Measurements from ENCODE around the gene TYRP1. TPM values are rescaled to one million over a fixed set of nuclear protein-coding genes. Genes with fewer than 3 reads are reported as not detected.

Gene TYRP1
- total RNA-seq, 1 experiment from 2014 or later: 0.15 TPM

GRCh38 chr9:12712532-12712931, 19.3 kb downstream of the TYRP1 start:
- H4K20me1 ChIP-seq (ENCODE audit: insufficient read depth, low read depth, low read length): no peaks in the 10 kb centered on the region
- H3K9ac ChIP-seq (ENCODE audit: low read length): no peak overlapping the region
- DNase-seq: no peak
- H3K4me3 ChIP-seq (ENCODE audit: low read length): no peak overlapping the region
- no peak overlapping the region for H3K4me2 ChIP-seq (ENCODE audit: low read depth, low read length, poor library complexity, severe bottlenecking)
- no peaks in the 10 kb centered on the region for H3K27me3 ChIP-seq (ENCODE audit: low read length)
- H3K79me2 ChIP-seq (ENCODE audit: low read length): no peaks in the 10 kb centered on the region
- H3K27ac ChIP-seq (ENCODE audit: low read length): no peak overlapping the region
- H2AFZ ChIP-seq (ENCODE audit: low read length): no peak overlapping the region
- H3K36me3 ChIP-seq (ENCODE audit: insufficient read depth, low read length): no peaks in the 10 kb centered on the region
- no peaks in the 10 kb centered on the region; the same call in 1 of the 2 replicates for H3K9me3 ChIP-seq (ENCODE audit: low read length)
- 0 out of 2 replicates have a peak, but pooled peaks cover 3% of the 10 kb centered on the region for H3K9me2 ChIP-seq (replicated peaks; ENCODE audit: insufficient read depth, low read length)
- H3K4me1 ChIP-seq (ENCODE audit: low read length): no peaks in the 10 kb centered on the region

GRCh38 chr9:12715268-12715667, 22.1 kb downstream of the TYRP1 start:
- no peaks in the 10 kb centered on the region for H3K4me1 ChIP-seq (ENCODE audit: low read length)
- H3K4me3 ChIP-seq (ENCODE audit: low read length): no peak overlapping the region
- H3K27ac ChIP-seq (ENCODE audit: low read length): no peak overlapping the region
- H3K36me3 ChIP-seq (ENCODE audit: insufficient read depth, low read length): no peaks in the 10 kb centered on the region
- H3K9ac ChIP-seq (ENCODE audit: low read length): no peak overlapping the region
- no peaks in the 10 kb centered on the region for H3K9me2 ChIP-seq (replicated peaks; ENCODE audit: insufficient read depth, low read length)
- H4K20me1 ChIP-seq (ENCODE audit: insufficient read depth, low read depth, low read length): no peaks in the 10 kb centered on the region
- DNase-seq: no peak
- no peak overlapping the region for H3K4me2 ChIP-seq (ENCODE audit: low read depth, low read length, poor library complexity, severe bottlenecking)
- H3K9me3 ChIP-seq (ENCODE audit: low read length): no peaks in the 10 kb centered on the region
- H2AFZ ChIP-seq (ENCODE audit: low read length): no peak overlapping the region
- no peaks in the 10 kb centered on the region for H3K79me2 ChIP-seq (ENCODE audit: low read length)
- no peaks in the 10 kb centered on the region for H3K27me3 ChIP-seq (ENCODE audit: low read length)

- no peaks in the 10 kb centered on the region for H4K20me1 ChIP-seq (ENCODE audit: insufficient read depth, low read depth, low read length)
- no peaks in the 10 kb centered on the region for H3K4me1 ChIP-seq (ENCODE audit: low read length)
- no peaks in the 10 kb centered on the region for H3K36me3 ChIP-seq (ENCODE audit: insufficient read depth, low read length)
- no peak overlapping the region for H3K27ac ChIP-seq (ENCODE audit: low read length)
- H3K79me2 ChIP-seq (ENCODE audit: low read length): no peaks in the 10 kb centered on the region
- H3K4me3 ChIP-seq (ENCODE audit: low read length): no peak overlapping the region
- DNase-seq: no peak
- no peak overlapping the region for H2AFZ ChIP-seq (ENCODE audit: low read length)
- H3K9ac ChIP-seq (ENCODE audit: low read length): no peak overlapping the region
- no peak overlapping the region for H3K4me2 ChIP-seq (ENCODE audit: low read depth, low read length, poor library complexity, severe bottlenecking)
- no peaks in the 10 kb centered on the region for H3K9me2 ChIP-seq (replicated peaks; ENCODE audit: insufficient read depth, low read length)
- no peaks in the 10 kb centered on the region for H3K27me3 ChIP-seq (ENCODE audit: low read length)
- no peaks in the 10 kb centered on the region for H3K9me3 ChIP-seq (ENCODE audit: low read length)
Observed at GRCh38 chr9:12716823-12717600, 23.8 kb downstream of the TYRP1 start.

GRCh38 chr9:12717907-12718306, 24.7 kb downstream of the TYRP1 start:
- Histone ChIP-seq H3K4me2 (ENCODE audit: low read depth, low read length, poor library complexity, severe bottlenecking) (no peak overlapping the region), H3K4me3 (ENCODE audit: low read length) (no peak overlapping the region), H3K9ac (ENCODE audit: low read length) (no peak overlapping the region), H3K36me3 (ENCODE audit: insufficient read depth, low read length) (no peaks in the 10 kb centered on the region), H2AFZ (ENCODE audit: low read length) (no peak overlapping the region), H3K27ac (ENCODE audit: low read length) (no peak overlapping the region), H3K9me3 (ENCODE audit: low read length) (no peaks in the 10 kb centered on the region), H3K27me3 (ENCODE audit: low read length) (no peaks in the 10 kb centered on the region), H3K79me2 (ENCODE audit: low read length) (no peaks in the 10 kb centered on the region), H3K4me1 (ENCODE audit: low read length) (no peaks in the 10 kb centered on the region), H3K9me2 (replicated peaks; ENCODE audit: insufficient read depth, low read length) (no peaks in the 10 kb centered on the region), H4K20me1 (ENCODE audit: insufficient read depth, low read depth, low read length) (no peaks in the 10 kb centered on the region)
- no peak for DNase-seq

GRCh38 chr9:12718482-12719026, 25.4 kb downstream of the TYRP1 start:
- no peaks in the 10 kb centered on the region for H4K20me1 ChIP-seq (ENCODE audit: insufficient read depth, low read depth, low read length)
- DNase-seq: no peak
- no peak overlapping the region for H3K9ac ChIP-seq (ENCODE audit: low read length)
- H3K36me3 ChIP-seq (ENCODE audit: insufficient read depth, low read length): no peaks in the 10 kb centered on the region
- no peak overlapping the region for H3K4me3 ChIP-seq (ENCODE audit: low read length)
- no peak overlapping the region for H3K4me2 ChIP-seq (ENCODE audit: low read depth, low read length, poor library complexity, severe bottlenecking)
- H3K9me3 ChIP-seq (ENCODE audit: low read length): no peaks in the 10 kb centered on the region
- H3K79me2 ChIP-seq (ENCODE audit: low read length): no peaks in the 10 kb centered on the region
- H3K9me2 ChIP-seq (replicated peaks; ENCODE audit: insufficient read depth, low read length): no peaks in the 10 kb centered on the region
- no peaks in the 10 kb centered on the region for H3K27me3 ChIP-seq (ENCODE audit: low read length)
- no peak overlapping the region for H2AFZ ChIP-seq (ENCODE audit: low read length)
- H3K27ac ChIP-seq (ENCODE audit: low read length): no peak overlapping the region
- H3K4me1 ChIP-seq (ENCODE audit: low read length): no peaks in the 10 kb centered on the region

- H3K36me3 ChIP-seq (ENCODE audit: insufficient read depth, low read length): no peaks in the 10 kb centered on the region
- no peaks in the 10 kb centered on the region for H3K9me2 ChIP-seq (replicated peaks; ENCODE audit: insufficient read depth, low read length)
- peak; percentile 45 for DNase-seq
- H3K27me3 ChIP-seq (ENCODE audit: low read length): no peaks in the 10 kb centered on the region
- no peak overlapping the region for H2AFZ ChIP-seq (ENCODE audit: low read length)
- H3K4me2 ChIP-seq (ENCODE audit: low read depth, low read length, poor library complexity, severe bottlenecking): no peak overlapping the region
- no peaks in the 10 kb centered on the region for H4K20me1 ChIP-seq (ENCODE audit: insufficient read depth, low read depth, low read length)
- no peaks in the 10 kb centered on the region for H3K4me1 ChIP-seq (ENCODE audit: low read length)
- no peaks in the 10 kb centered on the region for H3K79me2 ChIP-seq (ENCODE audit: low read length)
- no peak overlapping the region for H3K4me3 ChIP-seq (ENCODE audit: low read length)
- no peak overlapping the region for H3K9ac ChIP-seq (ENCODE audit: low read length)
- no peaks in the 10 kb centered on the region for H3K9me3 ChIP-seq (ENCODE audit: low read length)
- no peak overlapping the region for H3K27ac ChIP-seq (ENCODE audit: low read length)
Observed at GRCh38 chr9:12719431-12719830, 26.2 kb downstream of the TYRP1 start.

- Histone ChIP-seq H3K79me2 (ENCODE audit: low read length) (no peaks in the 10 kb centered on the region), H3K9ac (ENCODE audit: low read length) (no peak overlapping the region), H3K9me3 (ENCODE audit: low read length) (no peaks in the 10 kb centered on the region), H3K4me1 (ENCODE audit: low read length) (no peaks in the 10 kb centered on the region), H3K27ac (ENCODE audit: low read length) (no peak overlapping the region), H3K9me2 (replicated peaks; ENCODE audit: insufficient read depth, low read length) (no peaks in the 10 kb centered on the region), H3K4me3 (ENCODE audit: low read length) (no peak overlapping the region), H3K27me3 (ENCODE audit: low read length) (no peaks in the 10 kb centered on the region), H2AFZ (ENCODE audit: low read length) (no peak overlapping the region), H3K4me2 (ENCODE audit: low read depth, low read length, poor library complexity, severe bottlenecking) (no peak overlapping the region), H4K20me1 (ENCODE audit: insufficient read depth, low read depth, low read length) (no peaks in the 10 kb centered on the region), H3K36me3 (ENCODE audit: insufficient read depth, low read length) (no peaks in the 10 kb centered on the region)
- DNase-seq: no peak
Observed at GRCh38 chr9:12720551-12720950, 27.4 kb downstream of the TYRP1 start.

GRCh38 chr9:12722131-12722530, 28.9 kb downstream of the TYRP1 start:
- Histone ChIP-seq H3K4me3 (ENCODE audit: low read length) (no peak overlapping the region), H3K27ac (ENCODE audit: low read length) (no peak overlapping the region), H3K27me3 (ENCODE audit: low read length) (no peaks in the 10 kb centered on the region), H3K36me3 (ENCODE audit: insufficient read depth, low read length) (no peaks in the 10 kb centered on the region), H3K4me1 (ENCODE audit: low read length) (no peaks in the 10 kb centered on the region), H3K79me2 (ENCODE audit: low read length) (no peaks in the 10 kb centered on the region), H3K9ac (ENCODE audit: low read length) (no peak overlapping the region), H2AFZ (ENCODE audit: low read length) (no peak overlapping the region), H3K9me3 (ENCODE audit: low read length) (no peaks in the 10 kb centered on the region), H3K4me2 (ENCODE audit: low read depth, low read length, poor library complexity, severe bottlenecking) (no peak overlapping the region), H4K20me1 (ENCODE audit: insufficient read depth, low read depth, low read length) (no peaks in the 10 kb centered on the region), H3K9me2 (replicated peaks; ENCODE audit: insufficient read depth, low read length) (no peaks in the 10 kb centered on the region)
- DNase-seq: no peak

All from Karpas-422 (cell line).